GM10248 (cell line): ENCODE data around the gene ZNF14.
"Not testable (repeated sequence)": the region's sequence is repeated elsewhere in the genome, so short reads cannot be mapped to it uniquely, and the experiment has no call there.

ENCODE experiments used
- CTCF ChIA-PET: fragments of 300-600 bp; sonication (Branson Sonifier 250); formaldehyde crosslinking; extraction: SDS; loops from one replicate; lab custom pipeline; 2021; ENCODE audit warnings: antibody characterized with exemption; lab: Yijun Ruan, JAX
- POLR2A ChIA-PET: fragments of 350-650 bp; sonication (Branson Sonifier 250); formaldehyde crosslinking; extraction: SDS; loops from one replicate; lab custom pipeline; 2020; ENCODE audit warnings: antibody characterized with exemption; lab: Yijun Ruan, JAX
- DNase-seq: peaks from one replicate; pipeline ENCODE4 v3.0.0; 2012; ENCODE audit errors: extremely low spot score
- CTCF ChIP-seq: IDR thresholded peaks from 2 replicates; pipeline ENCODE4 v1.5.1; 2012; ENCODE audit warnings: mild to moderate bottlenecking, low read depth; ENCODE audit errors: extremely low read depth, missing control alignments, control extremely low read depth

ZNF14 gene

GRCh38 chr19:19668230-19669012, 64.5 kb downstream of the ZNF14 start, which contains the start of gene ZNF101:
ZNF101 (plus strand) TSS chr19:19668839; CDS start chr19:19668964, 125 bp downstream.
- no peak for TF ChIP-seq CTCF
- POLR2A ChIA-PET: interaction anchor here (0.5 to 0.8 kb wide), 3 partner anchors 107 to 200 kb away, joined by 3 read pairs; no protein-coding TSS in a partner anchor
- DNase-seq: peak; percentile 96
- CTCF ChIA-PET: no interaction called here

GRCh38 chr19:19665420-19665948, 67.4 kb downstream of the ZNF14 start:
- DNase-seq, POLR2A ChIA-PET, CTCF ChIA-PET: not testable (repeated sequence)

- CTCF ChIA-PET: interaction anchor here (0.9 to 2.2 kb wide), 6 partner anchors 8 to 238 kb away, joined by 3 to 7 read pairs (median 5); partner anchors contain the start of genes GMIP and NDUFA13
- peak; percentile 16 for TF ChIP-seq CTCF
- POLR2A ChIA-PET: interaction anchor here (0.6 to 1.4 kb wide), 5 partner anchors 35 to 207 kb away, joined by 3 to 5 read pairs (median 3); partner anchors contain the start of genes ZNF253 and ZNF506
- peak; percentile 88 for DNase-seq
These were observed 69.4 kb downstream of the ZNF14 start, which contains the start of gene ATP13A1 for GRCh38 chr19:19663256-19664120. ATP13A1 (minus strand) TSS chr19:19663676; CDS start chr19:19663666, 10 bp downstream.

GRCh38 chr19:19662871-19663255, 70.0 kb downstream of the ZNF14 start:
- CTCF ChIA-PET: interaction anchor here (0.9 to 2.2 kb wide), 7 partner anchors 8 to 239 kb away, joined by 3 to 7 read pairs (median 5); partner anchors contain the start of genes GMIP and NDUFA13
- POLR2A ChIA-PET: interaction anchor here (1.1 to 1.4 kb wide), 2 partner anchors 203 to 238 kb away, joined by 3 read pairs; partner anchors contain the start of genes ZNF253 and ZNF93
- DNase-seq: no peak
- TF ChIP-seq CTCF: no peak

- no peak for TF ChIP-seq CTCF
- DNase-seq: no peak
- ChIA-PET POLR2A (interaction anchor here (1.1 to 1.4 kb wide), 2 partner anchors 203 to 238 kb away, joined by 3 read pairs; partner anchors contain the start of genes ZNF253 and ZNF93), CTCF (interaction anchor here (1.0 to 2.3 kb wide), 11 partner anchors 7 to 146 kb away, joined by 3 to 7 read pairs (median 5); partner anchors contain the start of genes GMIP and NDUFA13)
These were observed 70.6 kb downstream of the ZNF14 start for GRCh38 chr19:19662344-19662743.

GRCh38 chr19:19661675-19662251, 71.1 kb downstream of the ZNF14 start:
- ChIA-PET CTCF (interaction anchor here (0.8 to 2.3 kb wide), 10 partner anchors 9 to 146 kb away, joined by 3 to 7 read pairs (median 4); partner anchors contain the start of genes GMIP and NDUFA13), POLR2A (interaction anchor here (1.1 kb wide), 1 partner anchor 239 kb away, joined by 3 read pairs; the partner anchor contains the start of gene ZNF93)
- DNase-seq: peak; percentile 80
- TF ChIP-seq CTCF: no peak
